Stimulated activated naive CD4-positive, alpha-beta T cell (primary cell): ENCODE results near the gene CYP27B1.
"Not testable (repeated sequence)": the region's sequence is repeated elsewhere in the genome, so short reads cannot be mapped to it uniquely, and the experiment has no call there.

Source experiments
- DNase-seq, 6 experiments: peaks; one replicate each; lab custom pipeline; 2025; lab: John Stamatoyannopoulos, UW

CYP27B1 gene

DNA sequence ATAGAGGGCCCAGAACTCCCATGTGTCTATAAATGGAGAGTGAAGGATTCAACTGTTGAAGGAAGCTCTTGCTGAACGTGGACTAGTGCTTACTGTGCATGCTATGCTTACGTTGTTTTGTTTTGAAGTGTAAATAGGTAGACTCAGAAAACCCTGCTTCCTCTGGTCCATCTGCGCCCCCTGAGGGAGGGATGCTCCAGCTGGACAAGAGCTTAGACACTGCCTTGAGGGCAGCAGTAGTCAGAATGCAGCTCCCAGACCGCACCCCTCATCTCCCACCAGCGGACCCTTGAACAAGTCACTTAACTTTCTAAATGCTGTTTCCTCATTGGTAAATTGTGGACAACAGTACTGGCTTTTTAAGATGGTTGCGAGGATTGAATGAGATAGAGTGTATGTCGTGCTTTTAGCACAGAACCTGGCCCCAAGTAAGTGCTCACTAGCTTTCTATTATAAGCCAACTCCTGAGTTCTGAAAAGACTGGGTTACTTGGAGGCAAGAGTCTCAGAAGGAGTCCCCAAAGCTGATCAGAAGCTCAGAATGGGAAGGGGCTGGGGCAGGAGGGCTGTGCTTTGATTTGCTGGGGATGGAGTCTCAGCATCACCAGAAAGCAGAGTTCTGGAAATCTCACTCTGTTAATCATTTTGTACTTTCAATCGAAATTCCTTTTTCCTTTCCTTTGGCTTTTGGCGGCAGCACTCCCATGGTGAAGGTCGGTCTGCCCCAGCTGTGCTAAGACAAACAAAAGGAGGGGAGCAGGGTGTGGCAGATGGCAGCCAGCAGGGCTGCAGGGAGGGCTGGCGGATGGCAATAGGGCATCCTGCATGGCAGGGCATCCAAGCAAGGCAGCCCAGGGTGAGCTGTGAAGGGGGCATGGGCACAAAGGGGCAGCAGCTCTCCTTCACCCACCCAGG, 43.9 kb downstream of the CYP27B1 start:
- DNase-seq: no peak

DNA sequence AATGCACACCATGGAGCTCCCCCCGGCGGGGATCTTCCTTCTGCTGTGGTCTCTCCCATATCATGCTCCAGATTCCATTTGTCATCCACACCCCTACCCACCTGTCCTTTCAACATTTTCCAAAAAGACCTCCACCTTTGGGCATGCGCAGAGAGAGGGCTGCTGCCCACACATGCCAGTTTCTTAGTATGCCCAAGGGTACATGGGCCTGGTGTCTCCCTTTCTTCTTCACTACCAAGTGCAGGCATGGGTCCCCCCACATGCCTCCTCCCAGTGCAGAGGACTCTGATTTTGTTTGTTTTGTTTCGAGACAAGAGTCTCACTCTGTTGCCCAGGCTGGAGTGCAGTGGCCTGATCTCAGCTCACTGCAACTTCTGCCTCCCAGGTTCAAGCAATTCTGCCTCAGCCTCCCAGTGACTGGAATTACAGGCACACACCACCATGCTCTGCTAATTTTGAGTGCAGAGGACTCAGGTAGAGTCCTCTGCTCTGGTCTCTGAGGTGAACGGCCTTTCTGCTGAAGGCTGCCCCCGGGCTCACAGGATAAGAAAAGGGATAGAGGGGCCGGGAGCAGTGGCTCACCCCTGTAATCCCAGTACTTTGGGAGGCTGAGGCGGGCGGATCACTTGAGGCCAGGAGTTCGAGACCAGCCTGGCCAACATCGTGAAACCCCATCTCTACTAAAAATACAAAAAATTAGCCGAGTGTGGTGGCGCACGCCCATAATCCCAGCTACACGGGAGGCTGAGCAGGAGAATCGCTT, 44.9 kb downstream of the CYP27B1 start:
- not testable (repeated sequence) for DNase-seq

DNA sequence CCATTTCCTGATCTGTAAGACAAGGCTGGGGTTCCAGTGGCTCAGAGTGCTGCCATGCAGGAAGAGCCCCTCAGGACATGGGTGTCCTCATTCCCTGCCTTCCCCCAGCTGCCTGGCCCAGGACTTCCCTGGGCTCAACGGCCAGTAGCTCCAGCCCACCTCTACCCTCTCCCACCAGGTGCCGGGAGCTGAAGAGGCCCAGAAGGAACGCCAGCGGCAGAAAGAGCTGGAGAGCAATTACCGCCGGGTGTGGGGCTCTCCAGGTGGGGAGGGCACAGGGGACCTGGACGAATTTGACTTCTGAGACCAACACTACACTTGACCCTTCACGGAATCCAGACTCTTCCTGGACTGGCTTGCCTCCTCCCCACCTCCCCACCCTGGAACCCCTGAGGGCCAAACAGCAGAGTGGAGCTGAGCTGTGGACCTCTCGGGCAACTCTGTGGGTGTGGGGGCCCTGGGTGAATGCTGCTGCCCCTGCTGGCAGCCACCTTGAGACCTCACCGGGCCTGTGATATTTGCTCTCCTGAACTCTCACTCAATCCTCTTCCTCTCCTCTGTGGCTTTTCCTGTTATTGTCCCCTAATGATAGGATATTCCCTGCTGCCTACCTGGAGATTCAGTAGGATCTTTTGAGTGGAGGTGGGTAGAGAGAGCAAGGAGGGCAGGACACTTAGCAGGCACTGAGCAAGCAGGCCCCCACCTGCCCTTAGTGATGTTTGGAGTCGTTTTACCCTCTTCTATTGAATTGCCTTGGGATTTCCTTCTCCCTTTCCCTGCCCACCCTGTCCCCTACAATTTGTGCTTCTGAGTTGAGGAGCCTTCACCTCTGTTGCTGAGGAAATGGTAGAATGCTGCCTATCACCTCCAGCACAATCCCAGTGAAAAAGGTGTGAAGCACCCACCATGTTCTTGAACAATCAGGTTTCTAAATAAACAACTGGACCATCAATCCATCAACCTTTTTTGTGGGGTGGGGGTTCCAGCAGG, 46.0 kb downstream of the CYP27B1 start:
- DNase-seq: no peak

DNA sequence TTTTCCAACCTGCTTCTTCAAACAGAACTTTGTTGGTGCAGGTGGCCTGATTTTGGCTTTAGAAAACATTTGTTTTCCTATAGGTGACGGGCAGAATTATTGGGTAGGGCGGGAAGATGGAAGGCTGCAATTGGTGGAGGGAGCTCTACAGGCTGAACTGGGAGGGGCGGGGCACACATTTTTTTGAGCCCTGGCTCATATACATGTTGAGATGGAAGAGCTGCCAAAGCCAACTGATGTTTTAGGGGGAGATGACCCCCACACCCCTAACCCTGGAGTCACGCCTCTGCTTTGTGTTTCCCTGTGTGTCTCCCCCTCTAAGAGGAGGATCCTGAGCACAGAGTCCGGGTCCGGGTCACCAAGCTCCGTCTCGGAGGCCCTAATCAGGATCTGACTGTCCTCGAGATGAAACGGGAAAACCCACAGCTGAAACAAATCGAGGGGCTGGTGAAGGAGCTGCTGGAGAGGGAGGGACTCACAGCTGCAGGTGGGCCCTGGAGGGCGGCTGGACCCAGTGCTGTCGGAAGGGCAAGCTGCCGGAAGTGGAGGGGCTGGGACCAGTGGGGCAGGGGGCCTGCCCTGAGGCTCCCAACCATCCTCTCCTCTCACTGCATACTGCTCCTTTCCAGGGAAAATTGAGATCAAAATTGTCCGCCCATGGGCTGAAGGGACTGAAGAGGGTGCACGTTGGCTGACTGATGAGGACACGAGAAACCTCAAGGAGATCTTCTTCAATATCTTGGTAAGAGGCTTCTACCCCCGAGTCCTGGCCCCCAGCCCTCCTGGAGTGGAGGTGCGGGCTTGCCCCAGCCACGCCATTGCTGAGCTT, 46.9 kb downstream of the CYP27B1 start:
- no peak for DNase-seq

DNA sequence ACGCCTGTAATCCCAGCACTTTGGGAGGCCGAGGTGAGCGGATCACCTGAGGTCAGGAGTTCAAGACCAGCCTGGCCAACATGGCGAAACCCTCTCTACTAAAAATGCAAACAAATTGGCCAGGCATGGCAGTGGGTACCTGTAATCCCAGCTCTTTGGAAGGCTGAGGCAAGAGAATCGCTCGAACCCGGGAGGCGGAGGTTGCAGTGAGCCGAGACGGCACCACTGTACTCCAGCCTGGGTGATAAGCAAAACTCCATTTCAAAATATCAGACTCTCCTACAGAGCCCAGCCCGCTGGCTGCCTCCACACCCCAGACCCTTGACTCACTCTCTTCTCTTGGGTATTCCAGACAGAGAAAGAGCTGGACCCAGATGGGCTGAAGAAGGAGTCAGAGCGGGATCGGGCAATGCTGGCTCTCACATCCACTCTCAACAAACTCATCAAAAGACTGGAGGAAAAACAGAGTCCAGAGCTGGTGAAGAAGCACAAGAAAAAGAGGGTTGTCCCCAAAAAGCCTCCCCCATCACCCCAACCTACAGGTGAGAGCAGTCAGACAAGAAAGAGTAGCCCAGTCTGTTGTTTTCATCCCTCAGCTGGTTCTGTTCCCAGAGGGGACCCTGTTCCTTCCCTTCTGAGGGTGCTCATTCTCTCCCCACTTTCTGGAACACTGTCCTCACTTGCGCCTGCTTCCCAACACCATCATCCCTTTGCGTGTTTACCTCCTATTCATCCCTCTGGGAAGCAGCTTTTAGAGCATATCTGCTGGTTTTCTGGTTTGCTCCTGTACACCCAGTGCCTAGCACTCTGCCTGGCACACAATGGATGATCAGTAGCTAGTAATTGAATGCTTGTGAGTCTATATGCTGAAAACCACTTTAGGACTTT, 48.0 kb downstream of the CYP27B1 start:
- no peak for DNase-seq

DNA sequence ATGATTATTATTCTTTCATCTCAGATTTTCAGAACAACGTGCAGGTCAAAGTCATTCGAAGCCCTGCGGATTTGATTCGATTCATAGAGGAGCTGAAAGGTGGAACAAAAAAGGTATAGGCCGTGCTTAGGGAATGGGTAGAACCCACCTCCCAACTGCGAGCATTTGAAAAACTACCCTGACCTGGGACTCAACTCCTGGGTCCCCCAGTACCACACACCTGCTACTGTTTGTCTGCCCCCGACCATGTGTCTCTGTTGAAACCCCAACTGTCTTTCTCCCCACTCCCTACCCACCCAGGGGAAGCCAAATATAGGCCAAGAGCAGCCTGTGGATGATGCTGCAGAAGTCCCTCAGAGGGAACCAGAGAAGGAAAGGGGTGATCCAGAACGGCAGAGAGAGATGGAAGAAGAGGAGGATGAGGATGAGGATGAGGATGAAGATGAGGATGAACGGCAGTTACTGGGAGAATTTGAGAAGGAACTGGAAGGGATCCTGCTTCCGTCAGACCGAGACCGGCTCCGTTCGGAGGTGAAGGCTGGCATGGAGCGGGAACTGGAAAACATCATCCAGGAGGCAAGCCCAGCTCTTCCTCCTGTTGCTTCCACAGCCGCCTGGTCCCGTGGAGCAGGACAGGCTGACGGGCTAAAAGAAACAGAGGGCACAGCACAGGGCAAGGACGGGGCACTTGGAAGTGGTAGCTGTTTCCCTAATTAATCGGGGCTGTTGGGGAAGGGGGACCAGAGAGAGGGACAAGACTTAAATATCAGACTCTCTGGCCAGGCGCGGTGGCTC, 48.8 kb downstream of the CYP27B1 start:
- no peak for DNase-seq

DNA sequence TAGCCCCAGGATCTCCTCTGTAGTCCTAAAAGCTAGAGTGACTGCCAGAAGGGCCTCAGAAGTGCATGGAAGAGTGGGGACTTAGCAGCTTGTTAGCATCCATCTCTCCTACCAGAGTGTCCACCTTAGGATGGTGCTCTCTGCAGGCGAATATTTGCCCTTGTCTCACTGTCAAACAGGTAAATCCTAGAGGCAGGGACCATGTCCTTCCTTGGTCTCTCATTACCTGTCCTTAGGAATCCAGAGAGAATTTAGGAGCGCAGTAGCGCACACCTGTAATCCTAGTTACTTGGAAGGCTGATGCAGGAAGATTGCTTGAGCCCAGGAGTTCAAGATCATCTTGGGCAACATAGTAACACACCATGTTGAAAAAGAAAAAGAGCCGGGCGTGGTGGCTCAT, 49.7 kb downstream of the CYP27B1 start:
- DNase-seq: no peak

DNA sequence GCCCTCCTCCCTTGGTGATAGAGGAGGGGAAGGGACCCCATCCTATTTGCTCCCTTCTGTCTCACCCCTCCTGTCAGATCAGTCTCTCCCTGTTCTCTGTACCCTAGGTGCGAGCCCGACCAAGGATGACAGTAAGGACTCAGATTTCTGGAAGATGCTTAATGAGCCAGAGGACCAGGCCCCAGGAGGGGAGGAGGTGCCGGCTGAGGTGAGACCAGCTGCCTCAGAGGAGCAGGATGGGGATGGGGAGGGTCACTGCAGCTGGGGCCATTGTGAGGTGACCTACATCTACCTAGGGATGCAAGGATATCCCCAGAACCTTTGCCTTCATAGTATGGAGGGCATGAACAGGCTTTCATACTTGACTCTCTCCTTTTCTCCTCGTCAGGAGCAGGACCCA, 50.6 kb downstream of the CYP27B1 start:
- no peak for DNase-seq

DNA sequence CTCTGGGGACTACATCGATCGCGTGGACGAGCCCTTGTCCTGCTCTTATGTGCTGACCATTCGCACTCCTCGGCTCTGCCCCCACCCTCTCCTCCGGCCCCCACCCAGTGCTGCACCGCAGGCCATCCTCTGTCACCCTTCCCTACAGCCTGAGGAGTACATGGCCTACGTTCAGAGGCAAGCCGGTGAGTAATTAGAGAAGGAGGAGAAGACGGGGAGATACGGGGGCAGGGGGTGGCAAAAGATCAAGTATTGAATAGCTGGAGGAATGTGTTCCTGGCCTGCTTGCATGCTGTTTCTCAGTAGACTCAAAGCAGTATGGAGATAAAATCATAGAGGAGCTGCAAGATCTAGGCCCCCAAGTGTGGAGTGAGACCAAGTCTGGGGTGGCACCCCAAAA, 51.1 kb downstream of the CYP27B1 start:
- DNase-seq: no peak

DNA sequence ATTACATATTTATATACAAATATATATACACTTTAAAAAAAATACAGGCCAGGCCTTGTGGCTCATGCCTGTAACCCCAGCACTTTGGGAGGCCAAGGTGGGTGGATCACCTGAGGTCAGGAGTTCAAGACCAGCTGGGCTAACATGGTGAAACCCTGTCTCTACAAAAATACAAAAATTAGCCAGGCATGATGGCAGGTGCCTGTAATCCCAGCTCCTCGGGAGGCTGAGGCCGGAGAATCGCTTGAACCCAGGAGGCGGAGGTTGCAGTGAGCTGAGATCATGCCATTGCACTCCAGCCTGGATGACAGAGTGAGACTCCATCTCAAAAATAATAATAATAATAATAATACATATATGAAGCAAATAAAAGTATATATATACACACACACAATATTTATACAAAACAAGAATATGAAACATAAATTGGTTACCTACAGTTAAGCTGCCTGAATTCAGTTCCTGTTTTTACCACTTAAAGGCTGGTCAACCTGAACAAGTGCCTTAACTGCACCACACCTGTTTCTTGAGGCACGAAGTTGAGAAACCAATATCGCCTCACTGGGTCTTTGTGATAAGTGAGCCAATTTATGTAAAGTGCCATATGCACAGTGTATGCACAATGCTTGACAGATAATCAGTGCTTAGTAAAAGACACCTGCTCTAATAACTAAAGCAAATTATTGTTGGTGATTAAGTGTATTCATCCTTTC, 51.7 kb downstream of the CYP27B1 start:
- not testable (repeated sequence) for DNase-seq

DNA sequence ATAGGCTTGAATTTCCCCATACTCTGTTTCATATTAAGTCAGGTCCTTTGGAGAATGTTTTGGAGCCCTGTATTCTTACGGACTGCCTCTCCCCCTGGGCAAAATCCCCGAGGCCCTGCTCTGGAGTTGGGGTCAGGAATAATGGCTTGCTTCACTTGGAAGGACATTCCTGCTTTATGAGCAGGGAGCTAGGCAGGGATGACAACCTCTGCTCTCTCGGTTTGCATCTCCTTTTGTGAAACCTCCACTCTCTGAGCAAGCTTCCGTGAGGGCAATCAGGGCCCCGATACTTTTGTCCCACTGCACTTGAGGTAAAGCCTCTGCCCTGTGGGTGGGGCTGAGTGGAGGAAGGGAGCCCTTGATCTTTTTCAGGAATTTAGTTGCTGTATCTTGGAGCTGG, 53.7 kb downstream of the CYP27B1 start:
- no peak for DNase-seq

DNA sequence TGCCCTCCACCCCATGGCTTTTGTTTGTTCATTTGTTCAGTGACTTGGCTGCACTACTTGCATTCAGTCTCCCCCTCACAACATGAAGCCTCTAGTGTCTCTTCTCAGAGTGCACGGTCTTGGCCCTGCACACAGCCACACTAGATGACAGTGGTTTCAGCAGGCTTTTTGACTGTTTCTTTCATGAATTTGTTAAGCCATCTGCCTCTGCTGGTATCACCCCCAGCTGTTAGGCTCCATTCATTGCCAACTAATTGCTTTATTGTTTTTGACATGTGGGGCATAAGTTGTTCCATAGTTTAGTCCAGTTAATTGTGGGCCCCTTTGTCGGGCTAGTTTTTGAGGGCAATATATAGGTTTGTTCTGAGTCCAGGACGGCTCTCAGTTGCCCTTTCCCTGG, 54.2 kb downstream of the CYP27B1 start:
- no peak for DNase-seq
